Type B pancreatic cell (in vitro differentiated cells): ENCODE data around the gene KDM8. TPM values are rescaled to one million over a fixed set of nuclear protein-coding genes. Genes with fewer than 3 reads are reported as not detected.

Source experiments
- DNase-seq: peaks from one replicate; pipeline ENCODE4 v3.0.0; 2021; ENCODE audit warnings: mixed read lengths; ENCODE audit not compliant: unreplicated experiment; ENCODE audit errors: extremely low spot score
- H3K27ac Mint-ChIP-seq: 2 replicates; pipeline ENCODE4 v1.8.0; 2021; ENCODE audit warnings: mild to moderate bottlenecking, mixed read lengths
- H3K27me3 Mint-ChIP-seq: 2 replicates; pipeline ENCODE4 v1.8.0; 2021; ENCODE audit warnings: mixed read lengths
- H3K36me3 Mint-ChIP-seq: 2 replicates; pipeline ENCODE4 v1.8.0; 2021; ENCODE audit warnings: mixed read lengths
- H3K4me1 Mint-ChIP-seq: one replicate; pipeline ENCODE4 v1.8.0; 2021; ENCODE audit warnings: mixed read lengths; ENCODE audit not compliant: unreplicated experiment
- H3K4me3 Mint-ChIP-seq: 2 replicates; pipeline ENCODE4 v1.8.0; 2021; ENCODE audit warnings: mild to moderate bottlenecking, mixed read lengths
- H3K9me3 Mint-ChIP-seq: 2 replicates; pipeline ENCODE4 v1.8.0; 2021; ENCODE audit warnings: mixed read lengths
- total RNA-seq: library from RNA; stranded (reverse); gene quantifications from 2 replicates; pipeline ENCODE4 v1.2.1, GENCODE V29; 2021; ENCODE audit warnings: low replicate concordance
- TF ChIP-seq, protein P1 (sequence below): fragments of 200-600 bp; sonication (generic); conservative IDR thresholded peaks from 2 replicates; pipeline ENCODE4 v1.5.0; 2021; ENCODE audit warnings: antibody characterized with exemption, mild to moderate bottlenecking

Gene KDM8
- total RNA-seq, 1 donor from 2014 or later: 11.1 TPM

DNA sequence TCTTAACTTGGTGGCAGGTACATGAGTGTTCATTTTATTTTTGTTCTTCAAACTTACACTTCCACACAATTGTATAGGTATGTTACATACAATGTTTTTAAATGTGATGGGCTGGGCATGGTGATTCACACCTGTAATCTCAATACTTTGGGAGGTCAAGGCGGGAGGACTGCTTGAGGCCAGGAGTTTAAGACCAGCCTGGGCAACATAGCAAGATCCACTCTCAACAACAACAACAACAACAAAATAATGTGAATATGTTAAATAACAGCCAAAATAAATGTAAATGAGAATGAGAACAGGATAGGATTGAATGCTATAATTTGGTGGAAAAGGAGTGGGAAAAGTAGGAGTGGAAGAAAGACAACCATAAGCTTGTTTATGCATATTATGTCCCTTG is 62.7 kb downstream of the KDM8 start:
- TF ChIP-seq, protein P1, sequence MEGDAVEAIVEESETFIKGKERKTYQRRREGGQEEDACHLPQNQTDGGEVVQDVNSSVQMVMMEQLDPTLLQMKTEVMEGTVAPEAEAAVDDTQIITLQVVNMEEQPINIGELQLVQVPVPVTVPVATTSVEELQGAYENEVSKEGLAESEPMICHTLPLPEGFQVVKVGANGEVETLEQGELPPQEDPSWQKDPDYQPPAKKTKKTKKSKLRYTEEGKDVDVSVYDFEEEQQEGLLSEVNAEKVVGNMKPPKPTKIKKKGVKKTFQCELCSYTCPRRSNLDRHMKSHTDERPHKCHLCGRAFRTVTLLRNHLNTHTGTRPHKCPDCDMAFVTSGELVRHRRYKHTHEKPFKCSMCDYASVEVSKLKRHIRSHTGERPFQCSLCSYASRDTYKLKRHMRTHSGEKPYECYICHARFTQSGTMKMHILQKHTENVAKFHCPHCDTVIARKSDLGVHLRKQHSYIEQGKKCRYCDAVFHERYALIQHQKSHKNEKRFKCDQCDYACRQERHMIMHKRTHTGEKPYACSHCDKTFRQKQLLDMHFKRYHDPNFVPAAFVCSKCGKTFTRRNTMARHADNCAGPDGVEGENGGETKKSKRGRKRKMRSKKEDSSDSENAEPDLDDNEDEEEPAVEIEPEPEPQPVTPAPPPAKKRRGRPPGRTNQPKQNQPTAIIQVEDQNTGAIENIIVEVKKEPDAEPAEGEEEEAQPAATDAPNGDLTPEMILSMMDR: no peak
- Mint-ChIP-seq H3K27ac (no peak overlapping the region), H3K9me3 (no peaks in the 10 kb centered on the region), H3K4me3 (no peak overlapping the region), H3K27me3 (no peaks in the 10 kb centered on the region), H3K36me3 (no peaks in the 10 kb centered on the region), H3K4me1 (peaks cover 5% of the 10 kb centered on the region)
- no peak for DNase-seq

DNA sequence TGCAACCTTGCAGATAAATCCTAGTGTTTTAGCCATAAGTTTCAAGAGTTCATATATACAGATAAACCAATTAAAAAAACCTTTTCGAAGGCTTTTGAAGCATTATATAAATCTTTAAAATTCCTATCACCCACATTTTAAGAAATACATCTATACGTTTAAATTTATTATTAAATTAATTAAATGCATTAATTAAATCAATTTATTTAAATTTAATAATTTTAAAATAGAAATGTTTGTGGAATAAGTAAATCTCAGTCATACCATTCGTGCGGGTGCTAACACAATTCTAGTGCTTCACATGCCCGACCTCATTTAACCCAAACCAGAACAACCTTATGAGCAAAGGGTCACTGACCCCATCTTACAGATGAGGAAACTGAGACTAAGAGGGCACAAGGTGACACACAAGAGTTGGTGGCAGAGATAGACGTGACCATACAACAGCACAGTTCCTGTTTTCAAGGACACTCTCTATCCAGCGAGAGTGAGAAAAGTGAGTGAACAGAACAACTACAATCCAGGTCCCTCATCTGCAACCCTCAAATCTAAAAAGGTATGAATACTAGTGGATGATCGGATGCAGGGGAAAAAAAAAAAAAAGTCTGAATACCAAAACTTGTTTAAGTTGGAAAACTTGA is 63.8 kb downstream of the KDM8 start:
- H3K4me1 Mint-ChIP-seq: peaks cover 5% of the 10 kb centered on the region
- TF ChIP-seq, protein P1: no peak
- H3K4me3 Mint-ChIP-seq: peak overlapping the region; percentile 21
- H3K9me3 Mint-ChIP-seq: peaks cover 2% of the 10 kb centered on the region
- no peaks in the 10 kb centered on the region for H3K27me3 Mint-ChIP-seq
- no peak for DNase-seq
- no peak overlapping the region for H3K27ac Mint-ChIP-seq
- H3K36me3 Mint-ChIP-seq: no peaks in the 10 kb centered on the region

DNA sequence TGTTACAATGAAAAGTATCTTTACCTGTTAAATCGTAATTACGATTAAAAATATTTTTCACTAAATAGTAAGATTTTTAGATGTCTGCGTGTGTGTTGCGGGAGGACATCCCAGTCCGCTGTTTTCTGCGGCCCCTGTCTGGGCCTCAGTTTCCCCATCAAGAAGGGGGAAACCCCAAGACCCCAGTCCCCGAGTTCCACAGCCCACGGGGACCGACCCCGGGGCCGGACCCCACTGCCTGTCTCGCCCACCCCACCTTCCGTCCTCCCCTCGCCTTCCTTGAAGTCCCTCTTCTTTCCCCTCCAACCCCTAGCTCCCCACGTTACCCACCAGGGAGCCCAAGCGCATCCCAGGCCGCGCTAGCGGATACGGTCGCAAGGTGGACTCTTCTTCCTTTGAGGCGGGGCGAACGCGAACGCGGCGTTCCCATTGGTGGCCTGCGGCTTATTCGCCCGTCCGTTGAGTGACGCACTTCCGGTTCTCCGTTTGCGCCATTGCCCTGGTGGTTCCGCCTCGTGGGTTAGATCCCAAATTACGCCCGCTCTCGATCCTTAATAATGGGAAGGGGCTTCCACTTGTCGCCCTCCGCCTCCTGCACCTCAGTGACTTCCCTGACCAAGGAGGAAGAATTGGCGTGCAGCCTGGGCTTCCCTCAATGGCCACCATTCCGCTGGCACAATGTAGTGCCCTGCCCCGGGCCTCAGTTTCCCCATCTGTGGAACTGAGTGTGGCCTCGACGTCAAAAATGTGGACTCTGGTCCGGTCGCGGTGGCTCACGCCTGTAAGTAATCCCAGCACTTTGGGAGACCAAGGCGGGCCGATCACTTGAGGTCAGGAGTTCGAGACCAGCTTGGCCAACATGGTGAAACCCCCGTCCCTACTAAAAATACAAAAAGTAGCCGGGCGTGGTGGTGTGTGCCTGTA is 65.3 kb downstream of the KDM8 start, which contains the start of gene NSMCE1:
NSMCE1 (minus strand) TSS at position 397 of the 924 bp plus-strand sequence. CDS start 11,202 bp downstream, outside the sequence.
- Mint-ChIP-seq H3K9me3 (peaks cover 4% of the 10 kb centered on the region), H3K27ac (peak within 1 kb of the TSS; percentile 85), H3K27me3 (no peaks in the 10 kb centered on the region), H3K4me1 (no peaks in the 10 kb centered on the region), H3K4me3 (peak within 1 kb of the TSS; percentile 95), H3K36me3 (no peaks in the 10 kb centered on the region)
- peak; percentile 88 for DNase-seq
- TF ChIP-seq, protein P1: peak; percentile 35

DNA sequence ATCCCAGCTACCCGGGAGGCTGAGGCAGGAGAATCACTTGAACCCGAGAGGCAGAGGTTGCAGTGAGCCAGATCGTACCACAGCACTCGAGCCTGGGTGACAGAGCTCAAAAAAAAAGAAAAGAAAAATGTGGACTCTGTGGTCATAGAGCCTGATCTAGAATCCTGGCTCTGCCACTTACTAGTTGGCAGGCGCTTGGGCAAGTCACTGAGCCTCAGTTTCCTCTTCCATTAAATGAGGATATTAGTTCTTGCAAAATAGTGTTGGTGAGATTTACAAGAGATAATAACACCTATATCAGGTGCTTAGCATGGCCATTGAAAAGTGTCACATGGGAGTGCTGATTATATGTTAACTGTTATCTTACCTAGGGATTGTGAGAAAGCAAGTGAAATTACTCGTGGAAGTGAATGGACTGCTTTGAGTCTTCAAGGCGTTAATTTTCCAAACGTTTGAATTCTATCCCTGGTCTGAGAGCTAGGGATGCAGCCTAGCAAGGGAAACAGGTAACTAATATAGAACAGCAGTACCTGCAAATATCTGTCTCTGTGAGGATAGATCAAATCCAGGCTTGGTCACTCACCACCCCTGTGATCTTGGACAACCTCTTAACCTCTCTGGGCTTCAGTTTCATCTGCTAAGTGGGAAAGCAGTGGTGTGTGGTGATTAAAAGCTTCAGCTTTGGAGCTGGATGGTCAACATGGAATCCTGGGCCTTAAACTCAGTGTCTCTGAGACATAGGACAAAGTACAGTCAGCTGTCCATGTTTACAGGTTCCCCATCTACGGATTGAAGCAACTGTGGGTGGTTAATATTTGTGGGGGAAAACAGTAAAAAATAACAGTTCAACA is 66.2 kb downstream of the KDM8 start:
- peak overlapping the region; percentile 95 for H3K4me3 Mint-ChIP-seq
- H3K27ac Mint-ChIP-seq: no peak overlapping the region
- no peaks in the 10 kb centered on the region for H3K4me1 Mint-ChIP-seq
- DNase-seq: peak; percentile 4
- TF ChIP-seq, protein P1: no peak
- no peaks in the 10 kb centered on the region for H3K36me3 Mint-ChIP-seq
- peaks cover 4% of the 10 kb centered on the region for H3K9me3 Mint-ChIP-seq
- no peaks in the 10 kb centered on the region for H3K27me3 Mint-ChIP-seq

DNA sequence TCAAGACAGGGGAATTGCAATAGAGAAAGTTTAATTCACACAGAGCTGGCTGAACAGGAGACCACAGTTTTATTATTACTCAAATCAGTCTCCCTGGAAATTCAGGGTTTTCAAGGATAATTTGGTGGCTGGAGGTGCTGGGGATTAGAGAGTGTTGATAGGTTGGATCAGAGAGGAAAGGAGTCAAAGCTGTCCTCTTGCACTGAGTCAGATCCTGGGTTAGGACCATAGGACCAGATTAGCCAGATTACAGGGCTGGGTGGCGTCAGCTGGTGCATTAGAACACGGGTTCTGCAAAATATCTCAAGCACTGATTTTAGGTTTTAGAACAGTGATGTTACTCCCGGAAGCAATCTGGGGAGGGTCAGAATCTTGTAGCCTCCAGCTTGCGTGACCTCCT is 67.0 kb downstream of the KDM8 start:
- no peaks in the 10 kb centered on the region for H3K4me1 Mint-ChIP-seq
- TF ChIP-seq, protein P1: no peak
- peak; percentile 20 for DNase-seq
- H3K27ac Mint-ChIP-seq: no peak overlapping the region
- peaks cover 4% of the 10 kb centered on the region for H3K9me3 Mint-ChIP-seq
- H3K36me3 Mint-ChIP-seq: no peaks in the 10 kb centered on the region
- no peak overlapping the region for H3K4me3 Mint-ChIP-seq
- H3K27me3 Mint-ChIP-seq: no peaks in the 10 kb centered on the region
